Skeletal muscle satellite cell (primary cell): ENCODE results near the gene CCBE1.

Experiments used
- H3K27me3 ChIP-seq: 2 replicates; pipeline ENCODE4 v1.7.0; 2013; ENCODE audit warnings: low read length; ENCODE audit not compliant: control insufficient read depth, insufficient read depth
- H3K36me3 ChIP-seq: 2 replicates; pipeline ENCODE4 v1.7.0; 2013; ENCODE audit warnings: mild to moderate bottlenecking, control low read depth, low read length; ENCODE audit not compliant: insufficient read depth
- H3K4me1 ChIP-seq: 2 replicates; pipeline ENCODE4 v1.7.0; 2013; ENCODE audit warnings: low read length; ENCODE audit not compliant: control insufficient read depth, insufficient read depth
- H3K4me2 ChIP-seq: 2 replicates; pipeline ENCODE4 v1.7.0; 2013; ENCODE audit warnings: mild to moderate bottlenecking, low read length
- H3K4me3 ChIP-seq: 2 replicates; pipeline ENCODE4 v1.7.0; 2013; ENCODE audit warnings: low read length
- H3K9ac ChIP-seq: 2 replicates; pipeline ENCODE4 v1.7.0; 2013; ENCODE audit warnings: mild to moderate bottlenecking, low read depth, low read length, moderate library complexity
- H3K9me3 ChIP-seq: replicated peaks from 2 replicates; pipeline ENCODE4 v1.7.0; 2013; ENCODE audit warnings: mild to moderate bottlenecking, control low read depth, low read length

Gene CCBE1

GRCh38 chr18:59478591-59478990 lies 218.6 kb downstream of the CCBE1 start:
- H3K27me3 ChIP-seq, result no peaks in the 10 kb centered on the region
- H3K4me2 ChIP-seq, result no peak overlapping the region
- peaks cover 16% of the 10 kb centered on the region for H3K36me3 ChIP-seq
- no peaks in the 10 kb centered on the region for H3K9me3 ChIP-seq
- H3K4me1 ChIP-seq, result peaks cover 3% of the 10 kb centered on the region
- H3K4me3 ChIP-seq, result no peak overlapping the region
- H3K9ac ChIP-seq, result no peak overlapping the region

GRCh38 chr18:59477849-59478248 lies 219.4 kb downstream of the CCBE1 start:
- Histone ChIP-seq H3K27me3 (no peaks in the 10 kb centered on the region), H3K4me3 (no peak overlapping the region), H3K9me3 (no peaks in the 10 kb centered on the region), H3K36me3 (peaks cover 20% of the 10 kb centered on the region), H3K9ac (no peak overlapping the region), H3K4me2 (no peak overlapping the region), H3K4me1 (peaks cover 3% of the 10 kb centered on the region)

- Histone ChIP-seq H3K27me3 (no peaks in the 10 kb centered on the region), H3K4me1 (no peaks in the 10 kb centered on the region), H3K9me3 (no peaks in the 10 kb centered on the region), H3K36me3 (peaks cover 77% of the 10 kb centered on the region), H3K4me2 (no peak overlapping the region), H3K9ac (no peak overlapping the region), H3K4me3 (no peak overlapping the region)
These were observed 226.6 kb downstream of the CCBE1 start for GRCh38 chr18:59470561-59471121.

- Histone ChIP-seq H3K36me3 (peaks cover 82% of the 10 kb centered on the region), H3K9ac (no peak overlapping the region), H3K9me3 (no peaks in the 10 kb centered on the region), H3K4me2 (no peak overlapping the region), H3K4me1 (no peaks in the 10 kb centered on the region), H3K27me3 (no peaks in the 10 kb centered on the region), H3K4me3 (no peak overlapping the region)
These were observed 227.6 kb downstream of the CCBE1 start for GRCh38 chr18:59469463-59470180.

- Histone ChIP-seq H3K27me3 (no peaks in the 10 kb centered on the region), H3K4me3 (no peak overlapping the region), H3K9me3 (no peaks in the 10 kb centered on the region), H3K4me2 (no peak overlapping the region), H3K9ac (no peak overlapping the region), H3K4me1 (no peaks in the 10 kb centered on the region), H3K36me3 (peaks cover 79% of the 10 kb centered on the region)
These were observed 228.4 kb downstream of the CCBE1 start for GRCh38 chr18:59468821-59469220.

- Histone ChIP-seq H3K4me1 (no peaks in the 10 kb centered on the region), H3K9me3 (no peaks in the 10 kb centered on the region), H3K36me3 (peaks cover 77% of the 10 kb centered on the region), H3K4me2 (no peak overlapping the region), H3K27me3 (no peaks in the 10 kb centered on the region), H3K9ac (no peak overlapping the region), H3K4me3 (no peak overlapping the region)
These were observed 229.7 kb downstream of the CCBE1 start for GRCh38 chr18:59467497-59467896.

- Histone ChIP-seq H3K4me1 (no peaks in the 10 kb centered on the region), H3K27me3 (no peaks in the 10 kb centered on the region), H3K4me3 (no peak overlapping the region), H3K4me2 (no peak overlapping the region), H3K36me3 (peaks cover 74% of the 10 kb centered on the region), H3K9ac (no peak overlapping the region), H3K9me3 (no peaks in the 10 kb centered on the region)
These were observed 230.2 kb downstream of the CCBE1 start for GRCh38 chr18:59466980-59467379.

- Histone ChIP-seq H3K36me3 (peaks cover 50% of the 10 kb centered on the region), H3K4me3 (no peak overlapping the region), H3K4me2 (no peak overlapping the region), H3K27me3 (no peaks in the 10 kb centered on the region), H3K4me1 (peaks cover 4% of the 10 kb centered on the region), H3K9ac (no peak overlapping the region), H3K9me3 (no peaks in the 10 kb centered on the region)
These were observed 232.7 kb downstream of the CCBE1 start for GRCh38 chr18:59464486-59464885.

GRCh38 chr18:59461171-59461570 lies 236.1 kb downstream of the CCBE1 start:
- H3K4me3 ChIP-seq, result no peak overlapping the region
- no peaks in the 10 kb centered on the region for H3K27me3 ChIP-seq
- H3K4me1 ChIP-seq, result peaks cover 4% of the 10 kb centered on the region
- no peaks in the 10 kb centered on the region for H3K9me3 ChIP-seq
- no peak overlapping the region for H3K4me2 ChIP-seq
- peaks cover 47% of the 10 kb centered on the region for H3K36me3 ChIP-seq
- H3K9ac ChIP-seq, result no peak overlapping the region

GRCh38 chr18:59460072-59460420 lies 237.2 kb downstream of the CCBE1 start:
- Histone ChIP-seq H3K4me1 (peaks cover 4% of the 10 kb centered on the region), H3K9me3 (no peaks in the 10 kb centered on the region), H3K9ac (peak overlapping the region; percentile 18), H3K27me3 (no peaks in the 10 kb centered on the region), H3K36me3 (peaks cover 51% of the 10 kb centered on the region), H3K4me2 (no peak overlapping the region), H3K4me3 (no peak overlapping the region)

- Histone ChIP-seq H3K36me3 (peaks cover 51% of the 10 kb centered on the region), H3K9ac (peak overlapping the region; percentile 18)
These were observed 237.7 kb downstream of the CCBE1 start for GRCh38 chr18:59459369-59460071.

More at GRCh38 chr18:59459369-59460071, 237.7 kb downstream of the CCBE1 start:
- Histone ChIP-seq H3K4me2 (no peak overlapping the region), H3K4me1 (peaks cover 4% of the 10 kb centered on the region), H3K27me3 (no peaks in the 10 kb centered on the region), H3K9me3 (no peaks in the 10 kb centered on the region), H3K4me3 (no peak overlapping the region)
